Adrenal gland (tissue), 12 donors: ENCODE data around the gene AFAP1. TPM values are rescaled to one million over a fixed set of nuclear protein-coding genes. Genes with fewer than 3 reads are reported as not detected.
A peak's percentile ranks its signal among the peaks of the same experiment; 100 is the strongest.

ENCODE experiments used
- DNase-seq, 7 donors: peaks; one replicate each; pipeline ENCODE4 v3.0.0-alpha.2; 2019 to 2020
- H3K27ac ChIP-seq, 5 donors: fragments of 200-600 bp; sonication (generic) in 4 of 5; 1 replicate in 3 of 5; 2 replicates in 2 of 5; pipeline versions ENCODE4 v1.5.1 to v1.8.0; 2016 to 2020; ENCODE audit warnings: mild to moderate bottlenecking in 1 of 5
- H3K27me3 ChIP-seq: fragments of 200-600 bp; 2 replicates; pipeline ENCODE4 v1.8.0; 2021
- H3K36me3 ChIP-seq, 2 donors: fragments of 200-600 bp; replicated peaks in 1 of 2; 1 replicate in 1 of 2; 2 replicates in 1 of 2; pipeline versions ENCODE4 v1.5.1 to v1.8.0; 2018 to 2022
- H3K4me1 ChIP-seq, 2 donors: fragments of 200-600 bp; replicated peaks in 1 of 2; 1 replicate in 1 of 2; 2 replicates in 1 of 2; pipeline versions ENCODE4 v1.5.1 to v1.8.0; 2018 to 2021
- H3K4me3 ChIP-seq, 4 donors: fragments of 200-600 bp; sonication (generic) in 3 of 4; one replicate each; pipeline ENCODE4 v1.5.1; 2016 to 2018
- H3K9me3 ChIP-seq, 3 donors: fragments of 200-600 bp; sonication (generic) in 1 of 3; replicated peaks in 1 of 3; 1 replicate in 2 of 3; 2 replicates in 1 of 3; pipeline versions ENCODE4 v1.5.1 to v1.8.0; 2016 to 2021
- POLR2A ChIP-seq, 2 donors: fragments of 450-650 bp; IDR thresholded peaks; one replicate each; pipeline ENCODE4 v1.6.1; 2017; ENCODE audit warnings: antibody characterized with exemption in 2 of 2, mild to moderate bottlenecking in 2 of 2, moderate library complexity in 1 of 2
- WGBS, 4 donors: extraction: QIAGEN DNeasy Blood & Tissue Kit in 2 of 4; methylation state at CpG; one replicate each; pipeline versions ENCODE4 v1.1.5 to v1.1.7; 2013 to 2017; 5-methylcytosine and 5-hydroxymethylcytosine counted together
- intact Hi-C, 2 donors: fragments of 100-400 bp; cut with DNase I; formaldehyde crosslinking; loops; one replicate each; pipeline versions ENCODE4 v1.14.1 to v1.15.0; 2022 to 2023
- polyA plus RNA-seq, 3 donors: library from polyadenylated mRNA; stranded (reverse); fragments of 200-250 nt in 2 of 3; fragments of 350-450 nt in 1 of 3; fragmentation: Illumina TruSeq in 1 of 3; extraction: RNeasy Lipid Tissue Mini Kit (QIAGEN cat#74804) in 1 of 3; gene quantifications; one replicate each; pipeline ENCODE4 v1.2.3, GENCODE V29; 2013 to 2014
- total RNA-seq, 9 donors: library from RNA; depleted of rRNA in 4 of 9; stranded (reverse); fragments of >200 nt in 4 of 9; fragments of 120-200 nt in 1 of 9; fragmentation: NEBNext Ultra II Directional in 1 of 9; extraction: Animal tissue kit (Norgen Biotek cat#: 25700) in 1 of 9; gene quantifications; one replicate each; pipeline versions ENCODE4 v1.1.0 to v1.2.4, GENCODE V29; 2013 to 2023
- TF ChIP-seq, protein P1 (sequence below), 6 experiments: fragments of 450-650 bp in 4 of 6; fragments of 200-600 bp in 2 of 6; sonication (generic) in 1 of 6; IDR thresholded peaks; 1 replicate in 5 of 6; 2 replicates in 1 of 6; pipeline versions ENCODE4 v1.5.1 to v1.8.0; 2016 to 2021; ENCODE audit warnings: antibody characterized with exemption in 6 of 6, mild to moderate bottlenecking in 2 of 6, moderate library complexity in 1 of 6
- donor health status: healthy with polysubstance abuse.
- donor health status: Bipolar disorder and iron deficiency.
- donor health status: DM: yes; HTN: yes; CAD: no.
- donor health status: DM: no; HTN: no; CAD: no.
- donor health status: DM: no; HTN: no; CAD: no.
- donor health status: DM: yes; HTN: yes; CAD: no.

AFAP1 gene
- total and polyA plus RNA-seq, 12 donors = 3.3 to 16.1 (median 9.8) TPM

DNA sequence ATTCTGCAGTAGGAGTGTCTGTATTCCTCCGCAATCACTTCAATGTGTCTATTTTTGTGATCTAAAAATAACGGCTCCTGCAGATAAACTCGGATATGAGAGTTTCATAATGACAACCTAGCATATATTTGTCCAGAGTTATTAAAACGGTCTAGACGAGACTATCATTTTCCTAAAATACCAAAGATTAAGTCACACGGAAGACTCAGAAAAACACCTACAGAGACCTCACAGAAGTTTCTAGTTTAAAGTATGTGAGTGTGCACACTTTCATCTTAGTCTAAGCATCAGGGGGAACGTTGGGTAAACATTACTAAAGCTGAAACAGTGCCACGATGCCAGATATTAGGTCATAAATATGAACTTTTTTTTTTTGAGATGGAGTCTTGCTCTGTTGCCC, 156.9 kb downstream of the AFAP1 start:
- H3K4me3 ChIP-seq = no peak overlapping the region
- H3K27ac ChIP-seq = peak overlapping the region in 2 of 5 donors; percentile 11 to 18
- no peak for DNase-seq
- peaks cover 0 to 8% of the 10 kb centered on the region in 2 donors for H3K36me3 ChIP-seq
- TF ChIP-seq POLR2A (IDR thresholded peaks at IDR 0.05) = no peak
- TF ChIP-seq, protein P1, sequence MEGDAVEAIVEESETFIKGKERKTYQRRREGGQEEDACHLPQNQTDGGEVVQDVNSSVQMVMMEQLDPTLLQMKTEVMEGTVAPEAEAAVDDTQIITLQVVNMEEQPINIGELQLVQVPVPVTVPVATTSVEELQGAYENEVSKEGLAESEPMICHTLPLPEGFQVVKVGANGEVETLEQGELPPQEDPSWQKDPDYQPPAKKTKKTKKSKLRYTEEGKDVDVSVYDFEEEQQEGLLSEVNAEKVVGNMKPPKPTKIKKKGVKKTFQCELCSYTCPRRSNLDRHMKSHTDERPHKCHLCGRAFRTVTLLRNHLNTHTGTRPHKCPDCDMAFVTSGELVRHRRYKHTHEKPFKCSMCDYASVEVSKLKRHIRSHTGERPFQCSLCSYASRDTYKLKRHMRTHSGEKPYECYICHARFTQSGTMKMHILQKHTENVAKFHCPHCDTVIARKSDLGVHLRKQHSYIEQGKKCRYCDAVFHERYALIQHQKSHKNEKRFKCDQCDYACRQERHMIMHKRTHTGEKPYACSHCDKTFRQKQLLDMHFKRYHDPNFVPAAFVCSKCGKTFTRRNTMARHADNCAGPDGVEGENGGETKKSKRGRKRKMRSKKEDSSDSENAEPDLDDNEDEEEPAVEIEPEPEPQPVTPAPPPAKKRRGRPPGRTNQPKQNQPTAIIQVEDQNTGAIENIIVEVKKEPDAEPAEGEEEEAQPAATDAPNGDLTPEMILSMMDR (IDR thresholded peaks at IDR 0.05) = no peak
- 57 to 66% (median 61%) methylated on average over 8 of the region's 8 CpGs for WGBS, 4 donors
- H3K27me3 ChIP-seq = no peaks in the 10 kb centered on the region
- H3K4me1 ChIP-seq = peaks cover 0 to 14% of the 10 kb centered on the region in 2 donors
- no peaks in the 10 kb centered on the region for H3K9me3 ChIP-seq
- intact Hi-C loops = no loop called here

DNA sequence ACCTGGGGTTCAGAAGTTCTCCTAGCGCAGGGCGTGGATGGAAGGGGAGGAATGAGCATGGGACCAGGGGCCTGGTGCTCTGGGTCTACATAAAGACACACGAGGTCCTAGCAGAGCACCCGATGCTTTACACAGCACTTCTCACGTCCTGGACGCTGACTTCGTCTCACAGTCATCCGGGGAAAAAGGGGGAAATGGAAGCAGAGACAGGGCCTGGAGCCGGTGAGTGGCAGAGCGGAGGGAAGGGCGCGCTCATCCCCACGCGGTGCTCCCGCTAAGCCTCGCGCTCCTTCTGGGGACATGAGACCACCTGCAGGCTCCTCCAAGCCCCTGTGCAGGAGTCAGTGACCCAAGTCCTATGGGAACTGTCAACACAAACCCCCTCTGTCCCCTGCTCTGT, 157.7 kb downstream of the AFAP1 start:
- no peak for TF ChIP-seq POLR2A (IDR thresholded peaks at IDR 0.05)
- TF ChIP-seq, protein P1 (IDR thresholded peaks at IDR 0.05) = no peak
- peaks cover 0 to 15% of the 10 kb centered on the region in 2 donors for H3K36me3 ChIP-seq
- H3K4me1 ChIP-seq = peaks cover 0 to 14% of the 10 kb centered on the region in 2 donors
- no peak overlapping the region for H3K4me3 ChIP-seq
- H3K27ac ChIP-seq = peak overlapping the region in 2 of 5 donors; percentile 4 to 78
- WGBS, 4 donors = 77 to 83% (median 82%) methylated on average over 14 to 17 of the region's 17 CpGs
- H3K9me3 ChIP-seq = no peaks in the 10 kb centered on the region
- intact Hi-C loops = no loop called here
- no peak for DNase-seq
- no peaks in the 10 kb centered on the region for H3K27me3 ChIP-seq

DNA sequence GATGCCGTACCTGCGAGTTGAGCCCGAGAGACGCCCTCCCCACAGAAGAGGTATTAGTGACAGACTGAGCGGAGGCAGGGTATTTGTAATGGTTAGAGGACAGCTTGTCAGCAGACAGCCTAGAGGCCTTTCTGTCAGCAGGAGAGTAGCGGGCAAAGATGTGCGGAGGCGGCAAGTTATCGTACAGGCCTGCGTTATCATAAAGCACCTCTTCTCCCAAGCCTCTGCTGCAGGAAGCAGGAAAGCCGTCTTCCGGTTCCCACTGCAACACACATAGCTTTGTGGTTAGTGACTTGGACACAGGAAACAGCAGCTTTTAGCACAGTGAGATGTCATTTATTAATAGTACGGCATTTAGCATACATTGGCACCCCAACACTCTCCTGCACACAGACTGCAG, 158.3 kb downstream of the AFAP1 start:
- peaks cover 0 to 15% of the 10 kb centered on the region in 2 donors for H3K36me3 ChIP-seq
- WGBS, 4 donors = 52 to 64% (median 59%) methylated on average over 13 of the region's 13 CpGs
- H3K9me3 ChIP-seq = no peaks in the 10 kb centered on the region
- H3K27me3 ChIP-seq = no peaks in the 10 kb centered on the region
- intact Hi-C loops = no loop called here
- TF ChIP-seq POLR2A (IDR thresholded peaks at IDR 0.05) = no peak
- TF ChIP-seq, protein P1 (IDR thresholded peaks at IDR 0.05) = no peak
- peaks cover 0 to 14% of the 10 kb centered on the region in 2 donors for H3K4me1 ChIP-seq
- no peak overlapping the region for H3K4me3 ChIP-seq
- DNase-seq = peak in 3 of 7 donors; percentile 28 to 69 (median 31)
- H3K27ac ChIP-seq = peak overlapping the region in 2 of 5 donors; percentile 4 to 78

DNA sequence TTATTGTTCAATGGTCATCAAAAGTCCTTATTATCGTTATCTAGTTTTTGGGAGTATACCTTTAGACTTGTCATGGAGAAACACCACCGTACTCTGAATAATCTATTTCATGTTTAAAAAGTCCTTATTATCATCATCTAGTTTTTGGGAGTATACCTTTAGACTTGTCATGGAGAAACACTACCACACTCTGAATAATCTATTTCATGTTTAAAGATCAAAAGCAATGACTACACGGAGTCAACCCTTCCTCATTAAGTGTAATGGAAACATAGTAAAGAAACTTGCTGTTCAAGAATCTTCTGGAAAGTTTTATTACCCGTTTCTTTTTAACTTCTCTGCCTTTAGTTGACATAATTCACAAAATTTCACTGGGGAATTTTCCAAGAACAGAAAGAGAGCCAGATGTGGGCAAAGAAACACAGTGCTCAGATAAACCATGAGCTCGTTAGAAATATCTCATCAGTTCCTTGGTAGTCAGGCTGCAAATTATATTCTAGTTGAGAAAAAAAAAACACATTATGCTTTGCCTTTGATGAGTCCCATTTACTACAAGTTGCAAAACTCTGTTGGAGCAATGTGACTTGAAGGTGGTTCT, 158.8 kb downstream of the AFAP1 start:
- Histone ChIP-seq H3K4me3 (no peak overlapping the region), H3K4me1 (peaks cover 0 to 14% of the 10 kb centered on the region in 2 donors), H3K27me3 (no peaks in the 10 kb centered on the region), H3K9me3 (no peaks in the 10 kb centered on the region), H3K27ac (peak overlapping the region in 2 of 5 donors; percentile 4 to 78), H3K36me3 (peaks cover 0 to 15% of the 10 kb centered on the region in 2 donors)
- DNase-seq = no peak
- 74 to 84% (median 77%) methylated on average over 5 of the region's 5 CpGs for WGBS, 4 donors
- intact Hi-C loops = no loop called here
- TF ChIP-seq, protein P1 (IDR thresholded peaks at IDR 0.05) = no peak
- no peak for TF ChIP-seq POLR2A (IDR thresholded peaks at IDR 0.05)
